HK-2 (cell line): ENCODE data around the gene ASIC5.
"Not testable (repeated sequence)": the region's sequence is repeated elsewhere in the genome, so short reads cannot be mapped to it uniquely, and the experiment has no call there.

Experiments used
- DNase-seq: peaks from one replicate; pipeline ENCODE4 v3.0.0-alpha.2; 2018; ENCODE audit not compliant: unreplicated experiment

Gene ASIC5

DNA sequence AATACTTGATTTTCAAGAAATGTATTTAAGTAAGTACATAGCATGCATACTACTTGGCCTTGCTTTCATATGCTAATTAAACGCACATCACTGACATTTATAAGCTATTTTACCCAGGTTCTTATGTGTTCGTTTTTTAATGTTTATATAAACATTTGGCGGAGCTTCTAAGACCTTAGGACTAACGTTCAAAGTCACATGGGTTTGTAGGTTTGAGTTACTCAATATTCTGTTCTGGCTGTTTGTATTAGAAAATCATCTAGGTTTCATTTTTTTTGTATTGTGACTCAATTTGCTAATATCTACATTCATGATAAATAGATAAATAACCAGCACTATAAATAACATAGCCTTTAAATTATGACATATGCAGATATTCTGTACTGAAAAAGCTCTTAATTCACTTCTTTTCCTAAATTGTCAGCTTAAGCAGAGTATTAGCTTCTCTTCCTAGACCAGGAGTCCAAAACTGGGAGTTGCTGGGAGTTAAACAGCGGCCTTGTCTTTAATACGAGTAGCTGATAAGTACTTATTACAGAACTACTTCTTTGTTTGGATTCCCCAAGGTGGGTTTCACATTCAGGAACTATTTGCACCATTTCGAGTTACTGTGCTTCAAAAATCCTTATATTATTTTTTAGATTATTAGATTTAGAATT, 65.3 kb downstream of the ASIC5 start:
- DNase-seq: no peak

- DNase-seq: no peak
Measured at GRCh38 chr4:155799794-155800123, 66.3 kb downstream of the ASIC5 start.

- DNase-seq: no peak
Measured at GRCh38 chr4:155799116-155799793, 66.8 kb downstream of the ASIC5 start.

GRCh38 chr4:155797581-155797980, 68.5 kb downstream of the ASIC5 start:
- not testable (repeated sequence) for DNase-seq

DNA sequence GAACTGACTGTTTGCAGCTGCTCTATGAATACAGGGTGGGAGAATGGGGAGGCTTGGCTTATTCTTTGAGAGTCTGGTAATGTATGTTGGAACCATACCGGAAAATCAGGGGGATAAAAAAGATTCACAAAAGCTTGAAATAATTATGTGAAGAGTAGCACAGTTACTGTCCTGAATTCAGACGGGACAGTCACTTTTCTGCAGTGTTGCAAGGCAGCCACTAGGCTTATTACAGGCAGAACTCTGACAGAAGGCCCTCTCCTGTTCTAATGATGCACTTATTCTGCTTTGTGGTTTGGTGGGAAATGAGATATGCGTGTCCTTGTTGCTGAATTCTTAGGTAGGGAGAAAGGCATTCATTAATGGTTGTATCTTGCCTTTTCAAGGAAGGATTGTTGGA, 70.1 kb downstream of the ASIC5 start:
- no peak for DNase-seq

DNA sequence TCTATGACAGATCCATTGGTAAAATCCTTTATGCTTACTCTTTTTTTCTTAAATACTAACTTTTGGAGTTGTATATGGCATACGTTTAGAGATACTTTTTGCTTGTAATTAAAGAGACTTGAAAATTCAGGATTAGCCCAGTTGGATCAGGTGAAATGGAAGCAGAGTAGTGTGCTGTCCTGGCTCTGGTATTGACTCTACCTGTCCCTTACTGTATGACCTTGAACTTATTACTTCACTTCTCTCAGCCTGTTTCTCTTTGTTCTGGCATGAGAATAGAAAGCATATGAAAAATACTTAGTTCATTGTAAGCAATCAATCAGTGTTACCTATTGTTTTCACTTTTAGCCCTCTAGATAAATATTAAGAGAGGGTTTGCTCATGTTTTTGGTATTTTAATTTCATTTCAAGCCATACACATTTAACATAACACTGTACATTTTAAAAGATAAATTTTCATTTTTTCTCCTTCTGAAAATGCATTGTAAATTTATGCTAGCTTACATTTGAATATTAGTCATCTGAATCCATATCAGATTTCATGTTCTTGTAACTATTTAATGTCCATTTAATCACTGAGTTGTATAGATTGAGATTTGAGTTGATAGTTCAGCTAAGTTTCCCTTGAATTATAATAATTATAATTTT, 71.4 kb downstream of the ASIC5 start:
- no peak for DNase-seq

- no peak for DNase-seq
Measured at GRCh38 chr4:155789982-155790381, 76.1 kb downstream of the ASIC5 start.

DNA sequence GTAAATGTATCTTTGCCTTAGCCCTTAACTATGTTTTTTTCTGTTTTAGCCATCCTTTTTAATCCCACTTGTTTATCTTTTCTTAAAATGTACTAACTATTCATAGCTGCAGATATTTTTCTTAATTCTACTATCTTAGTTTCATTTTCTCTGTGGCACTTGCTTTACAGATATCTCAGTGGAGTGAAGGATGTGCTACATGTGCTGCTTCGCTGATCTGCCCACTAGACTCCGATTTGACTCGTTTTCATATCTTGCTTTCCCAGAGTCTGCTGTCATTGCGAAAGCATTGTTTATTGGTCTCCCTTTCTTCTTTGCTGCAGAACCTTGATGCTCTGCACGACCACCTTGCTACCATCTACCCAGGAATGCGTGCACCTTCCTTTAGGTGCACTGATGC, 76.7 kb downstream of the ASIC5 start:
- DNase-seq: no peak

DNA sequence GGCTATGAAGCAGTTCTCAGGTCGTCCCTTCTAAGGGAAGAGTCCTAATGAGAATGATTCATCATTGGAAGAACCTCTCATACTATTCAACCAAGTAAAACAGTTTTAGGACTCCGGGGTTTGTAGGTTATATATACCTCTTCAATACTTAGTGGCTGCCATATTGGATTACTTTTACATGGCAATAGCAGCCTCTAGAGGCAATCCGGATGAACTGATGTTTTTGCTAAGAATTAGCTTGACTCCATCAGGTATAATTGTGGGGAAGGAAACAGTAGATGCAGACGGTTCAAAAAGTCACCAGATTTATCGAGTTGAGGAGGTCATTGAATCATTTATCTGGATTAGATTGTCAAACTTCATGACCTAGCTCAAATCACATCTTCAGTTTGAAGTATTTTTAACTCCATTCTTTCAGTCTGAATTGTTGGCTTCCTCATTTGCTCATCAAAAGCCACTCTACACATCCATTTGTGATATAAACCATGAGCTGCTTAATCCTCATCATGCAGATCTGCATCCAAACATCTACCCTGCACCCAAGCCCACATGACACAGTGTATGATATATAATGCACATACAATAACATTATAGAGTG, 78.9 kb downstream of the ASIC5 start:
- no peak for DNase-seq

DNA sequence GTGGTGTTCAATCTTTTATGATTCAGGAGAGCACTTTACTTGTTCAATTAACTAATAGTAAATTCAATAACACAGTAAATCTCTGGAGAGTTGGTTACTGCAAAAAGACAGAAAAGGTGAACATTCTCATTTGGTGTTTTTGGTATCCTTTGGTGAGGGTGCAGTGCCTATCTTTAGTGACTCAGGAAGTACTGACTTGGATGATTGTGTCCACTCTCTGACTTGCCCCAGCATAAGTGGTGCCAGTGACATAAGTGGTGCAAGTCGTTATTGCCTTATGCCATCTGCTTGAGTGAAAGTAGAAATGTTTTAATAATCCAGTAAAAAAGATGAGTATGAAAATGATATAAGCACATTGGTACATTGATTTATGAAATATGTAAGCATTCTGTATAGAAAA, 80.2 kb downstream of the ASIC5 start:
- no peak for DNase-seq

GRCh38 chr4:155784637-155785036, 81.4 kb downstream of the ASIC5 start:
- DNase-seq: no peak

GRCh38 chr4:155781249-155781831, 84.7 kb downstream of the ASIC5 start:
- no peak for DNase-seq

DNA sequence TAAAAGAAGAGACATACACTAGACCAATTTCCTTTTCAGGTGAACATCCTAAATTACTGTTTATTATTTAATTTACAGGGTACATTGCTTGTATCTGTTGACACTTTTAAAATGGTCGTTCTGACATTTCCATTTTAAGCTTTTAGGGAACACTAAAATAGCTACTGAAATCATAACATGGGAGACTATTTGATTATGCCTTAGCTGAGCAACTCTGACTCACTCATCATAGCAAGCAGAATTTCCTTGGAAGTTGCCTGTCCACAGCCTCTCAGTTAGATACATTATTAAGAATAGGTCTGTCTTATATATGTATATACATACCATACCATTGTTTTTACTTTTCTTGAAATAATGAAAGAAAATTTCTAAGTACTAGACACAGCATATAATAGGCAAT, 85.3 kb downstream of the ASIC5 start:
- DNase-seq: no peak
